ENCODE data around the gene SAMD7. TPM values are rescaled to one million over a fixed set of nuclear protein-coding genes. Genes with fewer than 3 reads are reported as not detected.

SAMD7 gene
- total RNA-seq, 1 experiment from 2014 or later, result not detected

GRCh38 chr3:169931747-169932520, 20.6 kb downstream of the SAMD7 start:
- intact Hi-C loops (cut with micrococcal nuclease), result no loop called here
- DNase-seq (ENCODE audit: unreplicated experiment), result no peak
- no TSS peak for BruUV-seq (replicated peaks)
- CTCF ChIA-PET, result interaction anchor here (0.8 kb wide), 1 partner anchor 21 kb away, joined by 3 read pairs; the partner anchor contains the start of gene SAMD7
- Mint-ChIP-seq H3K27ac (ENCODE audit: low read depth, unreplicated experiment) (no peak overlapping the region), H3K27me3 (ENCODE audit: insufficient read depth, unreplicated experiment) (peaks cover 28% of the 10 kb centered on the region), H3K9me3 (ENCODE audit: unreplicated experiment) (no peaks in the 10 kb centered on the region), H3K4me3 (ENCODE audit: unreplicated experiment) (no peak overlapping the region), H3K4me1 (ENCODE audit: insufficient read depth, unreplicated experiment) (peaks cover 6% of the 10 kb centered on the region), H3K36me3 (ENCODE audit: insufficient read depth, unreplicated experiment) (no peaks in the 10 kb centered on the region)
- no peak for TF ChIP-seq CTCF (IDR thresholded peaks at IDR 0.05; ENCODE audit: unreplicated experiment)
- POLR2A ChIA-PET, result no interaction called here

GRCh38 chr3:169939320-169939719, 27.9 kb downstream of the SAMD7 start:
- Mint-ChIP-seq H3K4me3 (ENCODE audit: unreplicated experiment) (no peak overlapping the region), H3K9me3 (ENCODE audit: unreplicated experiment) (no peaks in the 10 kb centered on the region), H3K4me1 (ENCODE audit: insufficient read depth, unreplicated experiment) (peaks cover 6% of the 10 kb centered on the region), H3K36me3 (ENCODE audit: insufficient read depth, unreplicated experiment) (no peaks in the 10 kb centered on the region), H3K27me3 (ENCODE audit: insufficient read depth, unreplicated experiment) (peaks cover 35% of the 10 kb centered on the region), H3K27ac (ENCODE audit: low read depth, unreplicated experiment) (no peak overlapping the region)
- CTCF ChIA-PET, result interaction anchor here (0.7 kb wide), 1 partner anchor 875 kb away, joined by 3 read pairs; no protein-coding TSS in a partner anchor
- intact Hi-C loops (cut with micrococcal nuclease), result no loop called here
- no peak for TF ChIP-seq CTCF (IDR thresholded peaks at IDR 0.05; ENCODE audit: unreplicated experiment)
- no TSS peak for BruUV-seq (replicated peaks)
- POLR2A ChIA-PET, result no interaction called here
- no peak for DNase-seq (ENCODE audit: unreplicated experiment)

- Mint-ChIP-seq H3K36me3 (ENCODE audit: insufficient read depth, unreplicated experiment) (no peaks in the 10 kb centered on the region), H3K27me3 (ENCODE audit: insufficient read depth, unreplicated experiment) (peaks cover 31% of the 10 kb centered on the region), H3K27ac (ENCODE audit: low read depth, unreplicated experiment) (no peak overlapping the region), H3K9me3 (ENCODE audit: unreplicated experiment) (no peaks in the 10 kb centered on the region), H3K4me3 (ENCODE audit: unreplicated experiment) (no peak overlapping the region), H3K4me1 (ENCODE audit: insufficient read depth, unreplicated experiment) (peaks cover 6% of the 10 kb centered on the region)
- TF ChIP-seq CTCF (IDR thresholded peaks at IDR 0.05; ENCODE audit: unreplicated experiment), result no peak
- POLR2A ChIA-PET, result no interaction called here
- no peak for DNase-seq (ENCODE audit: unreplicated experiment)
- BruUV-seq (replicated peaks), result no TSS peak
- intact Hi-C loops (cut with micrococcal nuclease), result no loop called here
- CTCF ChIA-PET, result interaction anchor here (0.7 kb wide), 1 partner anchor 874 kb away, joined by 3 read pairs; no protein-coding TSS in a partner anchor
Observed at GRCh38 chr3:169939751-169940150, 28.4 kb downstream of the SAMD7 start.

GRCh38 chr3:169940470-169941181, 29.3 kb downstream of the SAMD7 start:
- no peak for DNase-seq (ENCODE audit: unreplicated experiment)
- no peak for TF ChIP-seq CTCF (IDR thresholded peaks at IDR 0.05; ENCODE audit: unreplicated experiment)
- BruUV-seq (replicated peaks), result no TSS peak
- Mint-ChIP-seq H3K4me3 (ENCODE audit: unreplicated experiment) (no peak overlapping the region), H3K9me3 (ENCODE audit: unreplicated experiment) (no peaks in the 10 kb centered on the region), H3K36me3 (ENCODE audit: insufficient read depth, unreplicated experiment) (no peaks in the 10 kb centered on the region), H3K27me3 (ENCODE audit: insufficient read depth, unreplicated experiment) (peaks cover 22% of the 10 kb centered on the region), H3K4me1 (ENCODE audit: insufficient read depth, unreplicated experiment) (no peaks in the 10 kb centered on the region), H3K27ac (ENCODE audit: low read depth, unreplicated experiment) (no peak overlapping the region)
- intact Hi-C loops (cut with micrococcal nuclease), result no loop called here
- POLR2A ChIA-PET, result no interaction called here
- CTCF ChIA-PET, result no interaction called here

Measured in MCF 10A (cell line).